ENCODE data around the gene TBP.
"Not testable (repeated sequence)": the region's sequence is repeated elsewhere in the genome, so short reads cannot be mapped to it uniquely, and the experiment has no call there.

The TBP gene

DNA sequence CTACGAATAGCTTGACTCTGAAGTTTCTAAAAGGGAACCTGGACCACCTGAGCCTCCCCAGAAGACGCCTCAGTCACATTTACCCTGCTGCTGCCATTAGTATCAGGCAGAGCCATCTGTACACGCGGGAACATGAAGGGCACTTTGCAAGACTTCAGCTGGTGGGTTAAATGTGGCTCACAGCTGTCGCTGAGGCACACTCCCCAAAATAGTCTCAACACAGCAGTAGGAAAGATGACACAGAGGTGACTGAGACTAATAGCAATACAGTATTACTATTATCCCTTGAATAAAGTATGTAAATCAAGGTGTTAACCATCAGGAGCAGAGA, 30.0 kb upstream of the TBP start:
- in situ Hi-C loops (cut with MboI; ENCODE audit: low sequenced_read_pairs, unreplicated experiment): no loop called here
- no peak for DNase-seq (ENCODE audit: low spot score)
- TF ChIP-seq, protein P1, sequence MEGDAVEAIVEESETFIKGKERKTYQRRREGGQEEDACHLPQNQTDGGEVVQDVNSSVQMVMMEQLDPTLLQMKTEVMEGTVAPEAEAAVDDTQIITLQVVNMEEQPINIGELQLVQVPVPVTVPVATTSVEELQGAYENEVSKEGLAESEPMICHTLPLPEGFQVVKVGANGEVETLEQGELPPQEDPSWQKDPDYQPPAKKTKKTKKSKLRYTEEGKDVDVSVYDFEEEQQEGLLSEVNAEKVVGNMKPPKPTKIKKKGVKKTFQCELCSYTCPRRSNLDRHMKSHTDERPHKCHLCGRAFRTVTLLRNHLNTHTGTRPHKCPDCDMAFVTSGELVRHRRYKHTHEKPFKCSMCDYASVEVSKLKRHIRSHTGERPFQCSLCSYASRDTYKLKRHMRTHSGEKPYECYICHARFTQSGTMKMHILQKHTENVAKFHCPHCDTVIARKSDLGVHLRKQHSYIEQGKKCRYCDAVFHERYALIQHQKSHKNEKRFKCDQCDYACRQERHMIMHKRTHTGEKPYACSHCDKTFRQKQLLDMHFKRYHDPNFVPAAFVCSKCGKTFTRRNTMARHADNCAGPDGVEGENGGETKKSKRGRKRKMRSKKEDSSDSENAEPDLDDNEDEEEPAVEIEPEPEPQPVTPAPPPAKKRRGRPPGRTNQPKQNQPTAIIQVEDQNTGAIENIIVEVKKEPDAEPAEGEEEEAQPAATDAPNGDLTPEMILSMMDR (IDR thresholded peaks at IDR 0.05; ENCODE audit: borderline replicate concordance, control extremely low read depth, extremely low read depth, insufficient read depth, missing control alignments): no peak

DNA sequence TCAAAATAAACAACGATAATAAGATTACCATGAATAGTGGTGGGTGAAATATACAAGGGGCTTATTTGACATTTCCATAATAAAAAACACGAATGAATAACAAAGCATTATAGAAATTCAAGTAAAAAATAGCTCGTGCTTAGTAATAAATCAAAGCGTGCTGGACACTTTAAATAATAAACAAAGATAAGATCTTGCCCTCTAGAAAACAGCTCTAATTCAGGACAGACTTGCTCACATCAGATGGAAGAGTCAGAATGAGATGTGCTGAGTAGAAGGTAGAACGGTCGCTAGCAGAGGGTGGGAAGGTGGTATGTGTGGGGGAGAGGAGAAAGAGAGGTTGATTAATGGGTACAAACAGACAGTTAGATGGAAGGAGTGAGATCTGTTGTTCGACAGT, 28.4 kb upstream of the TBP start:
- TF ChIP-seq, protein P1 (IDR thresholded peaks at IDR 0.05; ENCODE audit: borderline replicate concordance, control extremely low read depth, extremely low read depth, insufficient read depth, missing control alignments): no peak
- in situ Hi-C loops (cut with MboI; ENCODE audit: low sequenced_read_pairs, unreplicated experiment): no loop called here
- DNase-seq (ENCODE audit: low spot score): no peak

DNA sequence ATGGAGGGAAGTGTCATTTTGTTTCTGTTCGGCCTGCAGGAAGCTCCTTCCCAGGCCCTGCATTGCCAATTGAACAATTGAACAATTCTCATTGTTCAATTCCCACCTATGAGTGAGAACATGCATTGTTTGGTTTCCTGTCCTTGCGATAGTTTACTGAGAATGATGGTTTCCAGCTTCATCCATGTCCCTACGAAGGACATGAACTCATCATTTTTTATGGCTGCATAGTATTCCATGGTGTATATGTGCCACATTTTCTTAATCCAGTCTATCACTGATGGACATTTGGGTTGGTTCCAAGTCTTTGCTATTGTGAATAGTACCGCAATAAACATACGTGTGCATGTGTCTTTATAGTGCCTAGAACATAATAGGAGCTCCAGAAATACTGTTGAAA, 26.2 kb upstream of the TBP start:
- DNase-seq (ENCODE audit: low spot score); in situ Hi-C loops (cut with MboI; ENCODE audit: low sequenced_read_pairs, unreplicated experiment): not testable (repeated sequence)

DNA sequence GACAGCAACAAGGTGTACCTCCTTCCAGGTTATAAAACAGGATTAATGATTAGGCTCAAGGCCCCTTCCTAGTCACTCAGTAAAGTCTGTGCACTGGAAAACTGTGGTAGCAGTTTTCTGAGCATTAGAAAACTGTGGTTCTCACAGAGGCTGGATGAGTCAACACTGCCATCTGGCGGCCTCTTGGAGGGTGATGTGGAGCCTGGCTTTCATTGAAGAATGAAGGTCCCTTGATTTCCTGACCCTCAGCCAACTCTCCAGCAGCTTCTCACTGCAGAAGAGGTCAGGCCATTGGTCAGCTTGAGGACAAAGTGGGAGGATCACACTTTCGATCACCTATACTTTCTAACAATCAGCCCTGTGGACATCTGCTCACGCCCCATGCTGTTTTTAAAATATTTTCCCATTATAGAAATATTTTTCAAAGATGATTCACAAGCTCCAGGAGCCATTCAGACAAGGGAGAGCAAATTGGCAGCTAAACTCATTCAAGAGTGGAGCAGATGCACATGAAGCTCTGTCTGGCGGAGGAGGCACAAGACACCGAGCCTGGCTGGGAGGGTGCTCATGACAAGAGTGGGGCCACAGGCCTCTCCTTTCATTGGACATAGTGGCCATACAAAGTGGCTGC, 24.2 kb upstream of the TBP start:
- in situ Hi-C loops (cut with MboI; ENCODE audit: low sequenced_read_pairs, unreplicated experiment): no loop called here

DNA sequence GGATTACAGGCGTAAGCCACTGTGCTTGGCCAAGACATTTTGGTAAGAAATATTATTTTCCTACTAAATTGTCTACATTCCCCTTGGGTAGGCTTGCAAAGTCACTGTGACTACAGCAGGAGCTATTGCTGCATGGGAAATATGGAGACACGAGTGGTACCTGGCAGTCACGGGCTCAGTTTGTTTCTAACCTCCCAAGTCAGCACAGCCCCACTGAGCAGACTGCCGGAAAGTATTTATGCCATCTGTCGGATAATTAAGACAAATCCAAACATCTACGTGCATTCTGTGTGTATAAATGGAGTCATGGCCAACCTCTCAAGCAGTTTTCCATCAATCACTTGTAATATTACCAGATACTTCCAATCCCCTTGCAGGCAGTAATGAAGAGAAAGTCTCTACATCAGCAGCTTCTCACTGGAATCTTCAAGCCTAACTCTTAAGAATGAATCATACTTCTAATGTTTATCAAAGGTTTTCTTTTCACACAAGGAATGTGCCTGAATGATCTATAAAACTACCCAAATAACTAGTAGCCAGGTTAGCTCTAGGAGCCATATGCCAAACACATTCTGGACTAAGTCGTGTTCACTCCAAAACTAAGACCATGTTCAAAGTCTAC, 21.2 kb upstream of the TBP start:
- no peak for DNase-seq (ENCODE audit: low spot score)
- TF ChIP-seq, protein P1 (IDR thresholded peaks at IDR 0.05; ENCODE audit: borderline replicate concordance, control extremely low read depth, extremely low read depth, insufficient read depth, missing control alignments): no peak
- in situ Hi-C loops (cut with MboI; ENCODE audit: low sequenced_read_pairs, unreplicated experiment): no loop called here

More for the DNA sequence above, 24.2 kb upstream of the TBP start:
- TF ChIP-seq, protein P1 (IDR thresholded peaks at IDR 0.05; ENCODE audit: borderline replicate concordance, control extremely low read depth, extremely low read depth, insufficient read depth, missing control alignments): peak; percentile 79
- DNase-seq (ENCODE audit: low spot score): peak; percentile 66

DNA sequence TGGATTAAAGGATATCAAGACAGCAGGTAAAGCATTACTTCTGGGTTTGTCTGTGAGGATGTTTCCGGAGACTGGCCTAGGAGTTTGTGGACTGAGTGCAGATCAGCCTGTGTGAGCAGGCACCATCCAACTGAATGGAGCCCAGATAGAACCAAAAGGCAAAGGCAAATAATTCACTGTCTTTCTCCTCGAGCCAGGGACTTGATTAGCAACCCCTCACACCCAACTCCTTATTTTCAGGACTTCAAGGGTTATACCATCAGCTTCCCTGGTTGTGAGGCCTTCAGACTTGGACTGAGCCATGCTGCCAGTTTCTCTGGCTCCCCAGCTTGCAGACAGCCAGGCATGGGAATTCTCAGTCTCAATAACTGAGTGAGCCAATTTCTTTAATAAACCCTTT, 20.4 kb upstream of the TBP start:
- in situ Hi-C loops (cut with MboI; ENCODE audit: low sequenced_read_pairs, unreplicated experiment): no loop called here
- TF ChIP-seq, protein P1 (IDR thresholded peaks at IDR 0.05; ENCODE audit: borderline replicate concordance, control extremely low read depth, extremely low read depth, insufficient read depth, missing control alignments): no peak
- no peak for DNase-seq (ENCODE audit: low spot score)

DNA sequence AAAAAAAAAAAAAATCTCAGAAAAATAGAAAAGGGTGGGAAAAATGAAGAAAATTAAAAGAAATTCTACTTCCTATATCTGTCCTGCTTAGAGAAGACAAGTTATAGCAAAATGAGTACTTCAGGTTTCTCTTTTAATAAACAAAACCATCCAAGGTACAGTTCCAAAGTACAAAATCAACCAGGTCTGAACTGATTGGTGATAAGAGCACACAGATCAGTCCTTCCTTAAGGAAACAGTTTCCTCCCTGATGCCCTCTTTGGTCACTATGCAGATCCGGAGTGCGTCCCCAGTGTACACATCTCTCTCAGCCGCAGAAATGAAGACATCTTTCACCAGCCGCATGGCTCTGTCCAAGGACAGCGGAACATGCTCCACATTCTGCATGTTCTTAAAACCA, 19.2 kb upstream of the TBP start:
- in situ Hi-C loops (cut with MboI; ENCODE audit: low sequenced_read_pairs, unreplicated experiment): no loop called here
- no peak for DNase-seq (ENCODE audit: low spot score)
- TF ChIP-seq, protein P1 (IDR thresholded peaks at IDR 0.05; ENCODE audit: borderline replicate concordance, control extremely low read depth, extremely low read depth, insufficient read depth, missing control alignments): no peak

Data from GM13976 (cell line).